ENCODE results near the gene MRPL4. TPM values are rescaled to one million over a fixed set of nuclear protein-coding genes. Genes with fewer than 3 reads are reported as not detected.
A peak's percentile ranks its signal among the peaks of the same experiment; 100 is the strongest.

Gene MRPL4
- total and polyA plus RNA-seq, 2 of the 13 experiments (the other 11 are each of a cell fraction or from before 2014, with no cell fraction given) = 40.6 to 42.5 TPM

DNA sequence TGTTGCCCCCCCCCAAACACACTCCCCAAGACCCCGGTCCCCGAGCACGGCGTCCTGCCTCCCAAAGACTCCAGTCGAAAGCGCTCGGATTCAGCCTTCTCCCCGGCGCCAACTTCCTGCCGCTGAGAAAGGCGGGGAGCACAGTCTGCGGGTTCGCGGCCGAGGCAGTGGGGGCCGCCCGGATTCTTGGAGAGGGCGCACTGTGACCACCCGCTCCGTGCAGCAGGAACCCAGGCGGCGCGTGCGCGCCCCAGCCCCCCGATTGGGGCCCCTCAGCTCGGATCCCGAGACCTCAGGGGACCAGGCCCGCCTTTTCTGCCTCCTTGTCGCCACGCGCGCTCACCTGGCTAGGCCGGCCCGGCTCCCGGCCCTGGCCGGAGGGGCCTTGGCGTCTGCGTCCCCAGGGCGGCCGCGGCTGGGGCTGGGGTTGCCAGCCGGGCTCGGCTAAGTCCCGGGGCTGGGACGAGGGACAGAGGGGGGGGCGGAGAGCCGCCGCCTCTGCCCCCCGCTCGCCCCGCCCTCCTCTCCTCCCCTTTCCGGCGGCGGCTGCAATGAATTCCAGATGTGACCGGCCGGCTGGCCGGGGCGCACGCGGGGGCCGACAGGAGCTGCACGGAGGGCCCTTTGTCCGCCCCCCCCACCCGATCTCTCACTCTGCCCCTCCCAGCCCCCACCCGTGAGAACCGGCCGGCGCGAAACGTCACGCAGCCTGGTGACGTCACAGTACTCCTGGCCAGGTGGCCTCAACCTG lies 21.0 kb upstream of the MRPL4 start, which contains the start of gene S1PR2 (continued):
- TF ChIP-seq, protein P1, sequence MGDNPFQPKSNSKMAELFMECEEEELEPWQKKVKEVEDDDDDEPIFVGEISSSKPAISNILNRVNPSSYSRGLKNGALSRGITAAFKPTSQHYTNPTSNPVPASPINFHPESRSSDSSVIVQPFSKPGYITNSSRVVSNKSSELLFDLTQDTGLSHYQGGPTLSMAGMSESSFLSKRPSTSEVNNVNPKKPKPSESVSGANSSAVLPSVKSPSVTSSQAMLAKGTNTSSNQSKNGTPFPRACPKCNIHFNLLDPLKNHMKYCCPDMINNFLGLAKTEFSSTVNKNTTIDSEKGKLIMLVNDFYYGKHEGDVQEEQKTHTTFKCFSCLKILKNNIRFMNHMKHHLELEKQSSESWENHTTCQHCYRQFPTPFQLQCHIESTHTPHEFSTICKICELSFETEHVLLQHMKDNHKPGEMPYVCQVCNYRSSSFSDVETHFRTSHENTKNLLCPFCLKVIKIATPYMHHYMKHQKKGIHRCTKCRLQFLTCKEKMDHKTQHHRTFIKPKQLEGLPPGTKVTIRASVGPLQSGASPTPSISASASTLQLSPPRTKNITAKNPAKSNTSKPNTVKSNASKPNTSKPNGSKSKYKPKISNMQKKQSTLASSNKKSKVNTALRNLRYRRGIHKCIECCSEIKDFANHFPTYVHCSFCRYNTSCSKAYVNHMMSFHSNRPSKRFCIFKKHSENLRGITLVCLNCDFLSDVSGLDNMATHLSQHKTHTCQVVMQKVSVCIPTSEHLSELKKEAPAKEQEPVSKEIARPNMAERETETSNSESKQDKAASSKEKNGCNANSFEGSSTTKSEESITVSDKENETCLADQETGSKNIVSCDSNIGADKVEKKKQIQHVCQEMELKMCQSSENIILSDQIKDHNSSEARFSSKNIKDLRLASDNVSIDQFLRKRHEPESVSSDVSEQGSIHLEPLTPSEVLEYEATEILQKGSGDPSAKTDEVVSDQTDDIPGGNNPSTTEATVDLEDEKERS (CRISPR knock-in tag; IDR thresholded peaks at IDR 0.05) = no peak
- TF ChIP-seq KLF13 (CRISPR knock-in tag; IDR thresholded peaks at IDR 0.05) (no peak), ZFP37 (CRISPR knock-in tag; IDR thresholded peaks at IDR 0.05; ENCODE audit: borderline replicate concordance) (no peak), ZNF563 (CRISPR knock-in tag; IDR thresholded peaks at IDR 0.05) (peak; percentile 36; the same call in 1 of the 2 replicates), MIER2 (CRISPR knock-in tag; IDR thresholded peaks at IDR 0.05) (no peak), ZNF10 (CRISPR knock-in tag; IDR thresholded peaks at IDR 0.05; ENCODE audit: borderline replicate concordance, low read depth) (no peak), ZNF775 (CRISPR knock-in tag; IDR thresholded peaks at IDR 0.05; ENCODE audit: borderline replicate concordance) (no peak), ZFP36L1 (CRISPR knock-in tag; IDR thresholded peaks at IDR 0.05) (no peak), ZNF782 (CRISPR knock-in tag; IDR thresholded peaks at IDR 0.05; ENCODE audit: borderline replicate concordance) (no peak), REL (CRISPR knock-in tag; conservative IDR thresholded peaks at IDR 0.05) (0 out of 2 replicates have a peak, but pooled peaks have one; percentile 38)
- TF ChIP-seq, protein P2, sequence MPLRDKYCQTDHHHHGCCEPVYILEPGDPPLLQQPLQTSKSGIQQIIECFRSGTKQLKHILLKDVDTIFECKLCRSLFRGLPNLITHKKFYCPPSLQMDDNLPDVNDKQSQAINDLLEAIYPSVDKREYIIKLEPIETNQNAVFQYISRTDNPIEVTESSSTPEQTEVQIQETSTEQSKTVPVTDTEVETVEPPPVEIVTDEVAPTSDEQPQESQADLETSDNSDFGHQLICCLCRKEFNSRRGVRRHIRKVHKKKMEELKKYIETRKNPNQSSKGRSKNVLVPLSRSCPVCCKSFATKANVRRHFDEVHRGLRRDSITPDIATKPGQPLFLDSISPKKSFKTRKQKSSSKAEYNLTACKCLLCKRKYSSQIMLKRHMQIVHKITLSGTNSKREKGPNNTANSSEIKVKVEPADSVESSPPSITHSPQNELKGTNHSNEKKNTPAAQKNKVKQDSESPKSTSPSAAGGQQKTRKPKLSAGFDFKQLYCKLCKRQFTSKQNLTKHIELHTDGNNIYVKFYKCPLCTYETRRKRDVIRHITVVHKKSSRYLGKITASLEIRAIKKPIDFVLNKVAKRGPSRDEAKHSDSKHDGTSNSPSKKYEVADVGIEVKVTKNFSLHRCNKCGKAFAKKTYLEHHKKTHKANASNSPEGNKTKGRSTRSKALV (CRISPR knock-in tag; IDR thresholded peaks at IDR 0.05) = no peak
- TF ChIP-seq, protein P3, sequence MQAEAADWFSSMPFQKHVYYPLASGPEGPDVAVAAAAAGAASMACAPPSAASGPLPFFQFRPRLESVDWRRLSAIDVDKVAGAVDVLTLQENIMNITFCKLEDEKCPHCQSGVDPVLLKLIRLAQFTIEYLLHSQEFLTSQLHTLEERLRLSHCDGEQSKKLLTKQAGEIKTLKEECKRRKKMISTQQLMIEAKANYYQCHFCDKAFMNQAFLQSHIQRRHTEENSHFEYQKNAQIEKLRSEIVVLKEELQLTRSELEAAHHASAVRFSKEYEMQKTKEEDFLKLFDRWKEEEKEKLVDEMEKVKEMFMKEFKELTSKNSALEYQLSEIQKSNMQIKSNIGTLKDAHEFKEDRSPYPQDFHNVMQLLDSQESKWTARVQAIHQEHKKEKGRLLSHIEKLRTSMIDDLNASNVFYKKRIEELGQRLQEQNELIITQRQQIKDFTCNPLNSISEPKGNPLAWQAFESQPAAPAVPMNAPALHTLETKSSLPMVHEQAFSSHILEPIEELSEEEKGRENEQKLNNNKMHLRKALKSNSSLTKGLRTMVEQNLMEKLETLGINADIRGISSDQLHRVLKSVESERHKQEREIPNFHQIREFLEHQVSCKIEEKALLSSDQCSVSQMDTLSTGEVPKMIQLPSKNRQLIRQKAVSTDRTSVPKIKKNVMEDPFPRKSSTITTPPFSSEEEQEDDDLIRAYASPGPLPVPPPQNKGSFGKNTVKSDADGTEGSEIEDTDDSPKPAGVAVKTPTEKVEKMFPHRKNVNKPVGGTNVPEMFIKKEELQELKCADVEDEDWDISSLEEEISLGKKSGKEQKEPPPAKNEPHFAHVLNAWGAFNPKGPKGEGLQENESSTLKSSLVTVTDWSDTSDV (CRISPR knock-in tag; IDR thresholded peaks at IDR 0.05) = no peak
- TF ChIP-seq, protein P4, sequence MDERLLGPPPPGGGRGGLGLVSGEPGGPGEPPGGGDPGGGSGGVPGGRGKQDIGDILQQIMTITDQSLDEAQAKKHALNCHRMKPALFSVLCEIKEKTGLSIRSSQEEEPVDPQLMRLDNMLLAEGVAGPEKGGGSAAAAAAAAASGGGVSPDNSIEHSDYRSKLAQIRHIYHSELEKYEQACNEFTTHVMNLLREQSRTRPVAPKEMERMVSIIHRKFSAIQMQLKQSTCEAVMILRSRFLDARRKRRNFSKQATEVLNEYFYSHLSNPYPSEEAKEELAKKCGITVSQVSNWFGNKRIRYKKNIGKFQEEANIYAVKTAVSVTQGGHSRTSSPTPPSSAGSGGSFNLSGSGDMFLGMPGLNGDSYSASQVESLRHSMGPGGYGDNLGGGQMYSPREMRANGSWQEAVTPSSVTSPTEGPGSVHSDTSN (CRISPR knock-in tag; IDR thresholded peaks at IDR 0.05) = no peak
- TF ChIP-seq, protein P5, sequence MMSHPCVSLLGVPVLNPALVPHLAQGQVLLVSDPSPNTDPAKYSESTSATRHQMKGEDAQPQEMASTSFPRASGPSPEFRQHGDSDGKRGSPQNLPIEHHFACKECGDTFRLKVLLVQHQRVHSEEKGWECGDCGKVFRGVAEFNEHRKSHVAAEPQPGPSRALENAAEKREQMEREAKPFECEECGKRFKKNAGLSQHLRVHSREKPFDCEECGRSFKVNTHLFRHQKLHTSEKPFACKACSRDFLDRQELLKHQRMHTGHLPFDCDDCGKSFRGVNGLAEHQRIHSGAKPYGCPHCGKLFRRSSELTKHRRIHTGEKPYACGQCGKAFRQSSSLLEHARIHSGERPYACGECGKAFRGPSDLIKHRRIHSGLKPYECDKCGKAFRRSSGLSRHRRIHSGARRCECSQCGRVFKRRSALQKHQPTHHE (CRISPR knock-in tag; IDR thresholded peaks at IDR 0.05; ENCODE audit: borderline replicate concordance) = no peak
- TF ChIP-seq, protein P6, sequence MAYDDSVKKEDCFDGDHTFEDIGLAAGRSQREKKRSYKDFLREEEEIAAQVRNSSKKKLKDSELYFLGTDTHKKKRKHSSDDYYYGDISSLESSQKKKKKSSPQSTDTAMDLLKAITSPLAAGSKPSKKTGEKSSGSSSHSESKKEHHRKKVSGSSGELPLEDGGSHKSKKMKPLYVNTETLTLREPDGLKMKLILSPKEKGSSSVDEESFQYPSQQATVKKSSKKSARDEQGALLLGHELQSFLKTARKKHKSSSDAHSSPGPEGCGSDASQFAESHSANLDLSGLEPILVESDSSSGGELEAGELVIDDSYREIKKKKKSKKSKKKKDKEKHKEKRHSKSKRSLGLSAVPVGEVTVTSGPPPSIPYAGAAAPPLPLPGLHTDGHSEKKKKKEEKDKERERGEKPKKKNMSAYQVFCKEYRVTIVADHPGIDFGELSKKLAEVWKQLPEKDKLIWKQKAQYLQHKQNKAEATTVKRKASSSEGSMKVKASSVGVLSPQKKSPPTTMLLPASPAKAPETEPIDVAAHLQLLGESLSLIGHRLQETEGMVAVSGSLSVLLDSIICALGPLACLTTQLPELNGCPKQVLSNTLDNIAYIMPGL (CRISPR knock-in tag; IDR thresholded peaks at IDR 0.05; ENCODE audit: borderline replicate concordance in 1 of 2, low read depth in 1 of 2) = peak in 1 of 2 experiments; percentile 60; a peak in 1 of 4 replicates

Measured in HepG2 (cell line).